IPS-15b (cell line): ENCODE data around the gene IKZF2.

Experiments used
- H3K27me3 ChIP-seq: one replicate; pipeline ENCODE4 v1.6.1; 2013; ENCODE audit warnings: low read length; ENCODE audit not compliant: control insufficient read depth, insufficient read depth
- H3K36me3 ChIP-seq: one replicate; pipeline ENCODE4 v1.6.1; 2013; ENCODE audit warnings: low read length; ENCODE audit not compliant: control insufficient read depth, insufficient read depth
- H3K4me1 ChIP-seq: one replicate; pipeline ENCODE4 v1.6.1; 2013; ENCODE audit warnings: mild to moderate bottlenecking, low read length; ENCODE audit not compliant: control insufficient read depth, insufficient read depth
- H3K4me3 ChIP-seq: one replicate; pipeline ENCODE4 v1.5.1; 2013; ENCODE audit warnings: low read depth, low read length
- H3K9ac ChIP-seq: one replicate; pipeline ENCODE4 v1.6.1; 2013; ENCODE audit warnings: low read depth, mild to moderate bottlenecking, low read length
- H3K9me3 ChIP-seq: one replicate; pipeline ENCODE4 v1.6.1; 2013; ENCODE audit warnings: mild to moderate bottlenecking, low read length; ENCODE audit not compliant: control insufficient read depth, insufficient read depth

The IKZF2 gene

GRCh38 chr2:213066443-213066743 is 85.0 kb downstream of the IKZF2 start:
- H3K36me3 ChIP-seq: no peaks in the 10 kb centered on the region
- no peak overlapping the region for H3K4me3 ChIP-seq
- no peaks in the 10 kb centered on the region for H3K9me3 ChIP-seq
- peaks cover 8% of the 10 kb centered on the region for H3K4me1 ChIP-seq
- H3K27me3 ChIP-seq: no peaks in the 10 kb centered on the region
- H3K9ac ChIP-seq: no peak overlapping the region

GRCh38 chr2:213065583-213066442 is 85.6 kb downstream of the IKZF2 start:
- Histone ChIP-seq H3K9ac (no peak overlapping the region), H3K4me3 (no peak overlapping the region), H3K36me3 (no peaks in the 10 kb centered on the region)

GRCh38 chr2:213064099-213064498 is 87.3 kb downstream of the IKZF2 start:
- no peak overlapping the region for H3K4me3 ChIP-seq
- no peaks in the 10 kb centered on the region for H3K36me3 ChIP-seq
- no peaks in the 10 kb centered on the region for H3K27me3 ChIP-seq
- H3K4me1 ChIP-seq: peaks cover 8% of the 10 kb centered on the region
- H3K9ac ChIP-seq: no peak overlapping the region
- no peaks in the 10 kb centered on the region for H3K9me3 ChIP-seq

More at GRCh38 chr2:213065583-213066442, 85.6 kb downstream of the IKZF2 start:
- Histone ChIP-seq H3K4me1 (peaks cover 8% of the 10 kb centered on the region), H3K27me3 (no peaks in the 10 kb centered on the region), H3K9me3 (no peaks in the 10 kb centered on the region)

DNA sequence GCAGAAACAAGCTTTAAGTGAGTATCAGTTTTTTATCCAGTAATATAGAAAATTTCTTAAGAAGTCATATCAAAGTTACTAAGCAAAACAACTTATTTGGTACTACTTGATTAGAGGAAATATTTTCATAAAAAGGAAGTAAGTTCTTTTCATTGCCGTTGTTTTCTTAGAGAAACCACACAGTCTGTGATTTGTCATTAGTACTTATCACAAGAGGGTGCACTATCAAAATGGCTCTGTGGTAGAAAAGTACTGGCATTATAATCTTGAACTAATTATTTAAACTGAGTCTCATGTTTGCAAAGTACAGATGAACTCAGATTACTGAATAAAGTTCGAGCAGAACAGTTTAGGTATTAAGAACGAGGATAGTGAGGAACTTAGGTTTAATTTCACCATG is 93.4 kb downstream of the IKZF2 start:
- no peaks in the 10 kb centered on the region for H3K27me3 ChIP-seq
- H3K4me3 ChIP-seq: no peak overlapping the region
- H3K36me3 ChIP-seq: no peaks in the 10 kb centered on the region
- no peaks in the 10 kb centered on the region for H3K9me3 ChIP-seq
- H3K4me1 ChIP-seq: no peaks in the 10 kb centered on the region
- H3K9ac ChIP-seq: no peak overlapping the region

- Histone ChIP-seq H3K4me3 (no peak overlapping the region), H3K9me3 (no peaks in the 10 kb centered on the region), H3K9ac (no peak overlapping the region), H3K4me1 (no peaks in the 10 kb centered on the region), H3K36me3 (no peaks in the 10 kb centered on the region), H3K27me3 (no peaks in the 10 kb centered on the region)
Observed at GRCh38 chr2:213046431-213046830, 105.0 kb downstream of the IKZF2 start.

GRCh38 chr2:213043566-213043965 is 107.8 kb downstream of the IKZF2 start:
- no peaks in the 10 kb centered on the region for H3K4me1 ChIP-seq
- no peaks in the 10 kb centered on the region for H3K36me3 ChIP-seq
- H3K9me3 ChIP-seq: no peaks in the 10 kb centered on the region
- H3K27me3 ChIP-seq: no peaks in the 10 kb centered on the region
- H3K4me3 ChIP-seq: no peak overlapping the region
- H3K9ac ChIP-seq: no peak overlapping the region

DNA sequence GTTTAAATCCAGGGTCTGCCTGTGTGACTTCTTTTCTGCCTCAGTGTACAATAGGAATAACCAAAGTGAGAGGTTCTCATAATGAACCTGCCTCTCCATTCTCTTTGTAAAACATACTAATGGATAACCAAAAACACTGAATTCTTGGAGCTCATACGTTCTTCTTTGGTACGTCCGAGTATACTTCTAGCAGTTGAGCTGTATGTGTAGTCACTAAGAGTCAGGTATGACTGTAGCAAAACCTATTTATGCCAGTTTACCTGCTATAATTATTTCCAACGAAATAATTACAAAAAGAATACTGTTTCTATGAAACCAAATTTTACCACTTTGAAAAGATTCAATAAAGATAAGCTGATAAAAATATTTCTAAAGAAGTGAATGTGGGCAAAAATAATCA is 109.2 kb downstream of the IKZF2 start:
- no peaks in the 10 kb centered on the region for H3K27me3 ChIP-seq
- H3K36me3 ChIP-seq: no peaks in the 10 kb centered on the region
- no peaks in the 10 kb centered on the region for H3K9me3 ChIP-seq
- H3K4me3 ChIP-seq: no peak overlapping the region
- no peaks in the 10 kb centered on the region for H3K4me1 ChIP-seq
- H3K9ac ChIP-seq: no peak overlapping the region

DNA sequence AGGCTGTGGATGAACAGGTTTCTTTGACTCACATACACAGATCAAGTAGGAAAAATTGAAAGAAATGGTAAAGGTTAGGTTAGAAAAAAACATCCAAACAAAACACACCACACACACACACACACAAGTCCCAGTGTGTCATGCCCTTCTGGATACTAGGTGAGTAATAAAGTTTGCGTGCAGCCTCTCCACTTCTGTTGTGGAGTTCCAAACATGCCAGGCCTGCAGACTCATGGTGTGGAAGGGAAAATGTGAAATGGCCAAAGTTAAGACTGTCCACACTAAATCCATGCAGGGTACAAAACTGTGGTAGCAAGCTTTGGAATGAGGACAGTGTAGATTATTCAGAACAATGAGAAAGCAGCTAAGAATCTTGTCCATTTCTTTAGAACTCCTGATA is 114.6 kb downstream of the IKZF2 start:
- Histone ChIP-seq H3K4me3 (no peak overlapping the region), H3K9me3 (no peaks in the 10 kb centered on the region), H3K36me3 (no peaks in the 10 kb centered on the region), H3K4me1 (no peaks in the 10 kb centered on the region), H3K27me3 (no peaks in the 10 kb centered on the region), H3K9ac (no peak overlapping the region)

DNA sequence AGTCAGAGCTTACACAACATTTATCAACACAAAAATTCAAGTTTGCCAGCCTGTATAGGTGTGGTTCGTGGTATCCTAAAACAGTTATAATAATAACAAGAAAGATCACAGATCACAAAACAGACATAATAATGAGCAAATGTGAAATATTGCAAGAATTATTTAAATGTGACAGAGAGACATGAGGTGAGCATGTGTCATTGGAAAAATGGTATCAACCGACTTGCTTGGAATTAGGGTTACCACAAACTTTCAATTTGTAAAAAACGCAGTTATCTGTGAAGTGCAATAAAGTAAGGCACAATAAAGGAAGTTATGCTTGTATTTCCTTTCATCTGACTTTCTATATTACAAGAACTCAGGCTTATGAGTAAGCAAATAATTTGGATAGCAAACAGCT is 116.8 kb downstream of the IKZF2 start:
- no peak overlapping the region for H3K4me3 ChIP-seq
- H3K36me3 ChIP-seq: no peaks in the 10 kb centered on the region
- no peaks in the 10 kb centered on the region for H3K9me3 ChIP-seq
- no peaks in the 10 kb centered on the region for H3K27me3 ChIP-seq
- no peak overlapping the region for H3K9ac ChIP-seq
- no peaks in the 10 kb centered on the region for H3K4me1 ChIP-seq

DNA sequence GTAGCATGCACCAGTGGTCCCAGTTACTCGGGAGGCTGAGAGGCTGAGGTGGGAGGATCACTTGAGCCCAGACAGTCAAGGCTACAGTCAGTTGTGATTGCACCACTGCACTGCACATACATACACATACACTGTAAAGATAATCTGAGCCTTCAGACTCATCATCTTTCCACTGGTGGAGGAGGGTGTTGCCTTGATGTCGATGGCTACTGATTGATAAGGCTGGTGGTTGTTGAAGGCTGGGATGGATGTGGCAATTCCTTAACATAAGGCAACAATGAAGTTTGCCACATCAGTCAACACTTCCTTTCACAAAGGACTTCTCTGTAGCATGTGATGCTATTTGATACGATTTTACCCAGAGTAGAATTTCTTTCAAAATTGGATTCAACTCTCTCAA is 118.8 kb downstream of the IKZF2 start:
- Histone ChIP-seq H3K27me3 (no peaks in the 10 kb centered on the region), H3K4me3 (no peak overlapping the region), H3K9ac (no peak overlapping the region), H3K4me1 (no peaks in the 10 kb centered on the region), H3K9me3 (no peaks in the 10 kb centered on the region), H3K36me3 (no peaks in the 10 kb centered on the region)

- Histone ChIP-seq H3K27me3 (no peaks in the 10 kb centered on the region), H3K4me3 (no peak overlapping the region), H3K9me3 (no peaks in the 10 kb centered on the region), H3K9ac (no peak overlapping the region), H3K4me1 (no peaks in the 10 kb centered on the region), H3K36me3 (no peaks in the 10 kb centered on the region)
Observed at GRCh38 chr2:213022987-213023386, 128.4 kb downstream of the IKZF2 start.

DNA sequence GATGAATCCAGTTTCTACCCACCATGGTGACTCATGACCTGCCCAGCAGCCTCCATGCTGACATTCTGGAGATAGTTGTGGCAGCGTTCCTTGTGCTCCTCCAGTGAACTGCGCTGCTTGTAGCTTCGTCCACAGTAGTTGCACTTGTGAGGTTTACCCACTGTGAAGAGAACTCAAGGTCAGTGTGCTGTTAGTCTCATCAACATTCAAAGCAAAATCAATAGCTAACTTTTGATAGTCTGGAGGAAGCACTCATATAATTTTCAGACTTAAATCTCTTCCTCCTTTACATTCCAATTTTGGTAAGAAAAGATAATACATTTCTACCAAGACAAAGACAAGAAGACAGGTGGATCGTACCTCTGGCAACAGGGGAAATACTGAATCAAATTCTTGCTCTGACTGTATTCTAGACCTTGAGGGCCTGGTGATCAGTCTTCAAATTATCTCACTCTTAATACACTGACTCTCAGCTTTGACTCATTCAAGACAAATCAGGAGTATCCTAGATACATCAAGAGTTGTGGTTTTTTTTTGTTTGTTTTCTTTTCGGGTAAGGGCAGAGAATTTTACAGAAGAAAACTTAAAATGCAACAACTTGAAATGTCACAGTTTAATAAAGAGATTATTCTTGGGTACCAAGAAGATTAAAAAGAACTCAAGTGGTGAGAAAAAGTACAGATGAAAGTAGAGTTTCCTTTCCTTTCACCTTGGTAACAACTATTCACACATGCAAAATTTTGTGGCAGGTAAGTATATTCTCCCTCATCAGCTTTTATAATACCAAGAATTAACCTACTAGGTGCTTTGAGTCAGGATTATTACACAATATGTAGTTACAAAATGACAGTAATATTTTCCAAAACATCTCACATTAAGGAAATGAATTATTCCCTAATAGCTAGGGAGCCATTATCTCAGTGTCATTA is 129.2 kb downstream of the IKZF2 start:
- no peaks in the 10 kb centered on the region for H3K27me3 ChIP-seq
- H3K36me3 ChIP-seq: no peaks in the 10 kb centered on the region
- H3K9me3 ChIP-seq: no peaks in the 10 kb centered on the region
- no peak overlapping the region for H3K9ac ChIP-seq
- H3K4me3 ChIP-seq: no peak overlapping the region
- no peaks in the 10 kb centered on the region for H3K4me1 ChIP-seq
